ENCODE data around the gene TTLL8. TPM values are rescaled to one million over a fixed set of nuclear protein-coding genes. Genes with fewer than 3 reads are reported as not detected.

The TTLL8 gene
- total RNA-seq: not detected

- intact Hi-C loops (cut with DNase I): no loop called here
- WGBS, 2 donors: 28 to 40% methylated on average over 2 to 5 of the region's 102 CpGs
- Histone ChIP-seq H3K27ac (no peak within 1 kb of the TSS), H3K27me3 (peaks cover 8 to 88% (median 11%) of the 10 kb centered on the region in 4 donors), H3K36me3 (no peaks in the 10 kb centered on the region), H3K4me1 (peaks cover 7 to 18% (median 9%) of the 10 kb centered on the region in 3 donors), H3K9me3 (peaks cover 0 to 12% (median 0%) of the 10 kb centered on the region in 3 donors), H3K4me3 (peak within 1 kb of the TSS in 2 of 4 donors; percentile 24 to 52)
- DNase-seq: no peak
- TF ChIP-seq POLR2A (IDR thresholded peaks at IDR 0.05): no peak
- TF ChIP-seq CTCF (IDR thresholded peaks at IDR 0.05): no peak
These were observed at the start of gene TTLL8 for GRCh38 chr22:50058061-50058905. Gene TTLL8 (minus strand): TSS chr22:50058298.

DNA sequence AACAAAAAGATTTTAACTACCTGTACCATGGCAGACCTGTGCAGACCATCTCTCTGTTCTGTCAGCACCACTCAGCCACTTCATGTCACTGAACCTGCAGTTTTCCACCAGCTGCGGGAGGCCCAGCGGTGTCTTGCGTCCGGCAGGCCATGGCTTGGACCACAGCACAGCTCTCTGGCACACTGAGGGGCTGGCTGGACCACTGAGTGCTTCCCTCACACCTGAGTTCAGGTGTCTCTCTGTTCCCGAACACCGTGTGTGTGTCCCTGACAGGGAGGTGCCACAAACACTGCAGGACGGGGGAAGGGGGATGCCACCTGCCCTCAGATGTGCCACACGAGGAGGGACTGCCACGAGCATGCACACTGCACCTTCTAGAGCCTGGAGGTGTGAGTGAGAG, 49.4 kb upstream of the TTLL8 start:
- intact Hi-C loops (cut with DNase I): no loop called here
- TF ChIP-seq POLR2A (IDR thresholded peaks at IDR 0.05) (no peak), CTCF (IDR thresholded peaks at IDR 0.05) (no peak)
- H3K27me3 ChIP-seq: peaks cover 0 to 9% (median 0%) of the 10 kb centered on the region in 4 donors
- 79 to 81% methylated on average over 3 to 6 of the region's 9 CpGs for WGBS, 2 donors
- no peak overlapping the region for H3K27ac ChIP-seq
- no peak for DNase-seq
- H3K4me3 ChIP-seq: no peak overlapping the region
- peaks cover 0 to 9% (median 0%) of the 10 kb centered on the region in 3 donors for H3K4me1 ChIP-seq
- H3K36me3 ChIP-seq: no peaks in the 10 kb centered on the region
- no peaks in the 10 kb centered on the region for H3K9me3 ChIP-seq

DNA sequence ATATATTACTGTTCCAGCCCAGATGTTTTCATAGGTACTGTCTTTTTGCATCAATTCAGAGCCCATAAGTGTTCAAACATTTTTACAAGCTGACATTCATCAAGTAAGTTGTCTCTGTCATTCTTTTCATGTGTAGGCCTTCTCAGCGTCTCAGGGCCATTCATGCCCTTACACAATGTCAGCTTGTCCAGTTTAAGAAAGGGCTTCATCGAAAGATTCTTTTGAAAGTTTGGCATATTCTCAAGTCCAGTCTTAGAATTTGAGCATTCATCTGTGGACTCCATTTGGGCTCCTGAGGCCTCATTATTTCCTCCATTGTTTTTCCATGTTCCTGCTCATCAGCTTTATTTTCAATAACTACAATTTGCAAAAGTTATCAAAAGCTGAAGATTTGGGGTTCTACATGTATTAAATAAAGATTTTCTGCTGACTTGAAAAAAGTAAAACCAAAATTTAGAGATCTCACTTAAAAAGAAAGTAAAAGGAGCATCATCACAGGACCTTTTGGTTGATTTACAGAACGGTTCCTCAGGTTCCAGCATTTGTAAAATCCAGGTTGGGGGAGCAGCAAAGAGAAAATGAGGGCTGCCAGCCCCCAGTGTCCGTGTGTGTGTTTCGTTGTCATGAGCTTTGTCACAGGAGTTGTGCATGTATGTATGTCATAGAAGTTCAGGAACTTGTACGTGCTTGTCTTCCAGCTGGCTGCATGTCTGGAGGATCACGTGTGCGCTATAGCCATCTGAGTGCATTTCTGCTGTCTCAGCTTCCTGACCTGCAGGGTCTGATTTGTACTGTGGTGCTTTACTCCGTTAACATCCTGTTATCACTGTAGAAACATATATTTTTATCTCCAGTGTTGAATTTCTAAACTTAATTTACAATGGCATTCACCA, 47.4 kb upstream of the TTLL8 start:
- Histone ChIP-seq H3K36me3 (no peaks in the 10 kb centered on the region), H3K4me3 (peak overlapping the region in 1 of 4 donors; percentile 15), H3K4me1 (peaks cover 0 to 9% (median 0%) of the 10 kb centered on the region in 3 donors), H3K27me3 (no peaks in the 10 kb centered on the region), H3K9me3 (no peaks in the 10 kb centered on the region), H3K27ac (no peak overlapping the region)
- no peak for TF ChIP-seq CTCF (IDR thresholded peaks at IDR 0.05)
- TF ChIP-seq POLR2A (IDR thresholded peaks at IDR 0.05): no peak
- intact Hi-C loops (cut with DNase I): no loop called here
- WGBS, 2 donors: 25 to 30% methylated on average over 9 of the region's 9 CpGs
- DNase-seq: no peak

DNA sequence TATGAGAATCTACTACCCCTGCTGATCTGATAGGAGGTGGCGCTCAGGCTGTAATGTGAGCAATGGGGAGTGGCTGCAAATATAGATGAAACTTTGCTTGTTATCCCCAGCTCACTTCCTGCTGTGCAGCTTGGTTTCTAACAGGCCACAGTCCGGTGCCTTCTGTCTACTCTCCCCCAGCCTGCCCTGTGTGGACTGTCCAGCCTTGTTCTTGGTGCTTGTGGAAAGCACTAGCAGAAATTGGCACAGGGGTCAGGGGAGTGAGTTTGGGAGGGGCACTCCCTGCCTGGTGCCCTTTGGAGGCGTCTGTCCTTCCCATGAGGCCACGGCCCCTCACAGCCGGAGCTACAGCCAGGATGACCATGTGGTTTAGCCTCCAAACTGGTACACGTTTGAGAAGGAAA, 46.0 kb upstream of the TTLL8 start:
- DNase-seq: no peak
- TF ChIP-seq CTCF (IDR thresholded peaks at IDR 0.05) (no peak), POLR2A (IDR thresholded peaks at IDR 0.05) (no peak)
- Histone ChIP-seq H3K36me3 (no peaks in the 10 kb centered on the region), H3K27ac (no peak overlapping the region), H3K9me3 (no peaks in the 10 kb centered on the region), H3K27me3 (no peaks in the 10 kb centered on the region), H3K4me3 (no peak overlapping the region), H3K4me1 (peaks cover 0 to 9% (median 0%) of the 10 kb centered on the region in 3 donors)
- WGBS, 2 donors: 68 to 74% methylated on average over 4 of the region's 6 CpGs
- intact Hi-C loops (cut with DNase I): no loop called here

DNA sequence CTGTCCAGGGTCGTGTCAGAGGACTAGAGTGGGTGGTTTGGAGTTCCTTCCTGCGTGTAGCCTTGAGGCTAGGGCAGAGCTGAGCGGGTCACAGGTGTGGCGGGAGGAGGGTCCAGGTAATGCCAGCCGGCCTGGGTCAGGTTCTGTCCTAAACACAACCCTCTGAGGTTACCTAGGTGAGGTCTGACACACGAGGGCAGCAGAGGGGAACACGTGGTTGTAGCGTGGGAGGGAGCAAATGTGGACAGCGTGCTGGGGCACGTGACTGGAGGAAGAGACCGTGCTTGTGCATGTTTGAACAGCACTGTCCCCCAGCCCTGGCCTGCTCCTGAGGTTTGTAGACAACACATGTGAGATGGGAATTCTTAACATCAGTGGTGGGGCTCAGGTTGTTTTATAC, 44.8 kb upstream of the TTLL8 start:
- intact Hi-C loops (cut with DNase I): no loop called here
- 44 to 56% methylated on average over 6 to 10 of the region's 11 CpGs for WGBS, 2 donors
- H3K9me3 ChIP-seq: no peaks in the 10 kb centered on the region
- no peak overlapping the region for H3K4me3 ChIP-seq
- no peaks in the 10 kb centered on the region for H3K27me3 ChIP-seq
- DNase-seq: no peak
- H3K36me3 ChIP-seq: no peaks in the 10 kb centered on the region
- peaks cover 0 to 9% (median 0%) of the 10 kb centered on the region in 3 donors for H3K4me1 ChIP-seq
- no peak overlapping the region for H3K27ac ChIP-seq
- TF ChIP-seq CTCF (IDR thresholded peaks at IDR 0.05): no peak
- no peak for TF ChIP-seq POLR2A (IDR thresholded peaks at IDR 0.05)
